Fibroblast of pulmonary artery (primary cell): Measurements from ENCODE around the gene DDOST.
"Not testable (repeated sequence)": the region's sequence is repeated elsewhere in the genome, so short reads cannot be mapped to it uniquely, and the experiment has no call there.

ENCODE experiments used
- DNase-seq: peaks from one replicate; pipeline ENCODE4 v3.0.0-alpha.2; 2010; ENCODE audit warnings: low read depth
- H3K4me3 ChIP-seq: replicated peaks from 2 replicates; pipeline ENCODE4 v1.5.1; 2011; ENCODE audit warnings: low read depth, mild to moderate bottlenecking, control low read depth, low read length, moderate library complexity
- CTCF ChIP-seq: IDR thresholded peaks from 2 replicates; pipeline ENCODE4 v1.5.1; 2011; ENCODE audit warnings: mild to moderate bottlenecking, control low read depth, low read length, inconsistent platforms; ENCODE audit errors: missing control alignments

The DDOST gene

DNA sequence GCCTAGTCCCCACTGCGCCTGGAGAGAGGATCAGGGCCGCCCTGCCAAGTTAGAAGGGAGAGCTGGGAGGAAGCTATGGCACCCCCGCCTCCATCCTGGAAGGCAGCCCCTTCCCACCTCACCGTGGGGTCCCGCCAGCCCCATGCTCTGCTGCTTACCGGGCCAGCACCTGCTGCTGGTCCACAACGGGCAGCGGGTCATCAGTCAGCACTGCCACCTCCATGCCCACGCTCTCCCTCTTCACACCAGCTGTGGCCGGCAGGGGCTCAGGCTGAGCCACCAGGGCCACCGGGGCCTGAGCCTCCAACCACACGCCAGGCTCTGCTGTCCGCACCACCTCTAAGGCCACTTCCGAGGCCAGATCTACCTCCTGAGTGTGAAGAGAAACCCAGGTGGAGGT, 23.5 kb upstream of the DDOST start:
- DNase-seq: no peak
- no peak overlapping the region for H3K4me3 ChIP-seq
- no peak for TF ChIP-seq CTCF

DNA sequence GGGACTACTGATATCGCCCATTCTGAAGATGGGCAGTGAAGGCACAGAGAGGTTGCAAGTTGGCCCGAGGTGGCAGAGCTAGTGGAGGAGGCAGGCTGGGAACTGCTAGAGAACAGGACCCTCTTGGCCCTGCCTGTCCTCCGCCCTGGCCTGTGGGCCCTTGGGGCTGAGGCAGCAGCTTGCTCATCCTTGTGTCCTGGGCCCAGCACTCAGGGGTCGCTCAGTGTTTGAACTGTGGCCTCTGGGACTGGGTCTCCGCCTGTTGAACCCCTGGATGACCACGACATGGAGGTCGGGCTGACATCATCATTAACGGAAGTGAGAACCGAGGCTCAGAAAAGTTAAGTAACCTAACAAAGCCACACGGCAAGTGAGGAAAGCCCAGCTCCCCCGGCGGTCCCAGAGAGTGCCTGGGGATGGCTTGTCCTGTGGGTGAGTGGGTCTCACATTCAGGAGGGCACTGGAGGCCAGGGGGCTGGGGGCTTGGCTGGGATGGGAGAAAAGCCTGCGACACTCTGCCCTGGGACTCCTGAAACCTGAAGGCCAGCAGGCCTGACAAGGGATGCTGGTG, 23.0 kb upstream of the DDOST start:
- no peak overlapping the region for H3K4me3 ChIP-seq
- DNase-seq: no peak
- no peak for TF ChIP-seq CTCF

- no peak overlapping the region for H3K4me3 ChIP-seq
- DNase-seq: no peak
- TF ChIP-seq CTCF: no peak
These were observed 22.4 kb upstream of the DDOST start for GRCh38 chr1:20683614-20684013.

DNA sequence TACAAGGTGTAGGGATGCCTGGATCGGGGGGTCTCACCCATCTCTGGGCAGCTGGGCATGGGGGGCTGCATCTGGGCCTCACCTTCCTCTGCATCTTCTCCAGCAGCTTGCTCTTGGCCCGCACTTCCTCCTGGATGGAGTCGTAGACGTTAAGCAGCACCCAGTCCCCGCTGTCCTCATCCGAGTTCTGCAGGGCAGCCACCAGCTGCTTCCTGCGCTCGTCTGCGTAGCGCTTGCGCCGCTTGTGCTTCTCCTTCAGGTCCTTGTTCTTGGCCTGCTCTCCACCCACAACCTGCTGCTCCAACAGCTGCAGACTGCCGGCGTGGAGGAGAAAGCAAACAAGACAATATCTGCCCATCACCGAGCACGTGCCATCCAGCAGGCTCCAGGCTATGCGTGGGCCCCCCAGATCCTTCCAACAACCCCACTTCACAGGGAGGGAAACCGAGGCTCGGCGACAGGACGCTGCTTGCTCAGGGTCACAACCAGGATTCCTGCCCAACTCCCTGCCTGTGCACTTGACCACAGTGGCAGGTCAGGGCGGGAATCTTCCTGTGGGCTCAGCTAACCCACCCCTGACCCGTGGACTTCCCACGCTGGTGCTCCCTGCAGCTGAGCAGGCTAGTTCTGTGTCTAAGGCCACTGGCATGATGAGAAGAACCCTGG, 21.5 kb upstream of the DDOST start:
- no peak for DNase-seq
- no peak overlapping the region for H3K4me3 ChIP-seq
- no peak for TF ChIP-seq CTCF

DNA sequence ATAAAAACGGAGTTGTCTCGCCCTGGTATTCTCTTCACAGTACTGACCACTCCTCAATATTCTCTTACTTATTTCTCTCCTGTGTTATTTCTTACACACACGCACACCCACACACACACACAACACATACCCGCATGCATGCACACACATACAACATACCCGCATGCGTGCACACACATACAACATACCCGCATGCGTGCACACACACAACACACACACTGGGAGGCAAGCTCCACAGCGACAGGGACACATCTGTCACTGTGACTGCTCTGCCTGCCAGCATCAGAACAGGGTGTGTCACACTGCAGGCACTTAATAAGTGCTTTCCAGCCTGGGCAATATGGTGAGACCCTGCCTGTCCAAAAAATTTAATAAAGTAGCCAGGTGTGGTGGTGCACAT, 20.8 kb upstream of the DDOST start:
- no peak for DNase-seq
- H3K4me3 ChIP-seq: no peak overlapping the region
- TF ChIP-seq CTCF: no peak

- no peak for DNase-seq
- no peak for TF ChIP-seq CTCF
- no peak overlapping the region for H3K4me3 ChIP-seq
These were observed 19.1 kb upstream of the DDOST start for GRCh38 chr1:20680269-20680668.

DNA sequence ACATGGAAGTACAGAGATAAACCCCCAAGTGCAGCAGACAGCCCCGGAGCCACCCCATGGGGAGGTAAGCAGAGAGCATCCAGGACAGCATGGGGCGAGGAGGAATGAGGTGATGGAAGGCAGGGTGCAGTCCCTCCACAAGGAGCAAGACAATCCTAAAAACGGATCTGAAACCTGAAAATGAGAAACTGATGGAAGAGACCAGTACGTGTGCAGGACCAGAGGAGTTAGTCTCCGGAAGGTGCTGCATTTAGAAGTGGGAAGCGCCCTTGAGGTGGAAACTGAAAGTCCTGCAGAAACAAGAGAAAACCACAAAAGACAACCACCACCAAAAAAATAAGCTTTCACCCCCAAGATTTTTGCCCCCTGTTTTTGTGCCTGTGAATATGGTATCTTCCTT, 17.4 kb upstream of the DDOST start:
- H3K4me3 ChIP-seq: no peak overlapping the region
- no peak for DNase-seq
- TF ChIP-seq CTCF: no peak

- not testable (repeated sequence) for DNase-seq, H3K4me3 ChIP-seq
These were observed 12.5 kb upstream of the DDOST start for GRCh38 chr1:20673626-20674025.
